PC-9 (cell line): Measurements from ENCODE around the gene CDX2. TPM values are rescaled to one million over a fixed set of nuclear protein-coding genes. Genes with fewer than 3 reads are reported as not detected.

Source experiments
- BruUV-seq: library from RNA; stranded (reverse); fragments of 400-500 nt; replicated peaks from 2 replicates; lab custom pipeline; 2021; lab: Mats Ljungman, UMichigan
- CTCF ChIA-PET: fragments of 300-600 bp; sonication (Branson Sonifier 250); formaldehyde crosslinking; loops from one replicate; lab custom pipeline; 2022; ENCODE audit warnings: antibody characterized with exemption; lab: Charles Lee
- POLR2A ChIA-PET: fragments of 300-600 bp; sonication (Branson Sonifier 250); formaldehyde crosslinking; loops from one replicate; lab custom pipeline; 2022; ENCODE audit warnings: antibody characterized with exemption; ENCODE audit not compliant: unreplicated experiment; lab: Charles Lee
- DNase-seq, 2 experiments: peaks; one replicate each; pipeline versions ENCODE4 v3.0.0 to v3.0.0-alpha.2; 2015 to 2022; ENCODE audit warnings: mixed read lengths in 1 of 2
- H2AFZ ChIP-seq: fragments of 200-600 bp; sonication (generic); 2 replicates; pipeline ENCODE4 v1.8.1; 2017; ENCODE audit warnings: antibody characterized with exemption
- H3F3A ChIP-seq: fragments of 200-600 bp; sonication (generic); 2 replicates; pipeline ENCODE4 v1.8.1; 2017; ENCODE audit warnings: antibody characterized with exemption, mild to moderate bottlenecking, low read depth; ENCODE audit not compliant: insufficient read depth
- H3K27ac ChIP-seq: fragments of 200-600 bp; sonication (generic); 2 replicates; pipeline ENCODE4 v1.6.1; 2016; ENCODE audit warnings: mixed run types
- H3K27me3 ChIP-seq: fragments of 200-600 bp; sonication (generic); 2 replicates; pipeline ENCODE4 v1.6.1; 2016; ENCODE audit warnings: low read depth, mixed run types; ENCODE audit not compliant: insufficient read depth
- H3K36me3 ChIP-seq: fragments of 200-600 bp; sonication (generic); 2 replicates; pipeline ENCODE4 v1.6.1; 2016; ENCODE audit warnings: low read depth, mixed run types
- H3K4me1 ChIP-seq: fragments of 200-600 bp; sonication (generic); replicated peaks from 2 replicates; pipeline ENCODE4 v1.6.1; 2016; ENCODE audit warnings: mixed run types; ENCODE audit not compliant: insufficient read depth
- H3K4me2 ChIP-seq: fragments of 200-600 bp; sonication (generic); 2 replicates; pipeline ENCODE4 v1.6.1; 2017; ENCODE audit warnings: mixed run types
- H3K4me3 ChIP-seq: fragments of 200-600 bp; sonication (generic); 2 replicates; pipeline ENCODE4 v1.6.1; 2016; ENCODE audit warnings: mixed run types
- H3K79me2 ChIP-seq: fragments of 200-600 bp; sonication (generic); 2 replicates; pipeline ENCODE4 v1.6.1; 2017; ENCODE audit warnings: low read depth, mixed run types
- H3K9me2 ChIP-seq: fragments of 200-600 bp; sonication (generic); 2 replicates; pipeline ENCODE4 v1.8.1; 2017; ENCODE audit warnings: mild to moderate bottlenecking; ENCODE audit not compliant: insufficient read depth
- H3K9me3 ChIP-seq: fragments of 200-600 bp; sonication (generic); 2 replicates; pipeline ENCODE4 v1.8.1; 2016; ENCODE audit warnings: low read depth; ENCODE audit not compliant: insufficient read depth
- H4K20me1 ChIP-seq: fragments of 200-600 bp; sonication (generic); 2 replicates; pipeline ENCODE4 v1.8.1; 2017; ENCODE audit not compliant: insufficient read depth
- CTCF ChIP-seq: fragments of 200-600 bp; sonication (generic); conservative IDR thresholded peaks from 2 replicates; pipeline ENCODE4 v1.6.1; 2017; ENCODE audit warnings: mixed run types, antibody characterized with exemption, mild to moderate bottlenecking, moderate library complexity
- EZH2 ChIP-seq: fragments of 200-600 bp; sonication (generic); IDR thresholded peaks from 2 replicates; pipeline ENCODE4 v1.8.0; 2017; ENCODE audit warnings: antibody characterized with exemption, low read depth
- intact Hi-C: fragments of 100-400 bp; cut with micrococcal nuclease; formaldehyde crosslinking; loops from one replicate; pipeline ENCODE4 v1.10.0; 2022; ENCODE audit not compliant: unreplicated experiment
- total RNA-seq: library from RNA; stranded (reverse); gene quantifications from 2 replicates; pipeline ENCODE4 v1.2.3, GENCODE V29; 2021

CDX2 gene
- total RNA-seq, 1 experiment from 2014 or later: not detected

- intact Hi-C loops: no loop called here
- no peaks in the 10 kb centered on the region for H3F3A ChIP-seq
- H3K4me2 ChIP-seq: no peak overlapping the region
- H4K20me1 ChIP-seq: no peaks in the 10 kb centered on the region
- H3K36me3 ChIP-seq: no peaks in the 10 kb centered on the region
- no peak for DNase-seq
- H3K4me1 ChIP-seq: peaks cover 3% of the 10 kb centered on the region
- H3K79me2 ChIP-seq: no peaks in the 10 kb centered on the region
- H3K9me3 ChIP-seq: no peaks in the 10 kb centered on the region
- H3K27ac ChIP-seq: no peak overlapping the region
- CTCF ChIA-PET: interaction anchor here (0.8 kb wide), 1 partner anchor 133 kb away, joined by 4 read pairs; no protein-coding TSS in a partner anchor
- peaks cover 37% of the 10 kb centered on the region for H3K27me3 ChIP-seq
- no peak overlapping the region for H3K4me3 ChIP-seq
- H3K9me2 ChIP-seq: no peaks in the 10 kb centered on the region
- BruUV-seq: no TSS peak
- no peak overlapping the region for H2AFZ ChIP-seq
- TF ChIP-seq EZH2 (no peak), CTCF (no peak)
- POLR2A ChIA-PET: no interaction called here
These were observed 48.3 kb downstream of the CDX2 start for GRCh38 chr13:27920677-27921420.

GRCh38 chr13:27919934-27920676 is 49.0 kb downstream of the CDX2 start, which contains the start of gene PDX1:
TSS of gene PDX1 (plus strand) at chr13:27920000. CDS start at chr13:27920139, 139 bp downstream.
- H2AFZ ChIP-seq: no peak within 1 kb of the TSS
- H3K27ac ChIP-seq: no peak within 1 kb of the TSS
- no peaks in the 10 kb centered on the region for H3K9me3 ChIP-seq
- DNase-seq: no peak
- no peaks in the 10 kb centered on the region for H3K36me3 ChIP-seq
- H3K79me2 ChIP-seq: no peaks in the 10 kb centered on the region
- ChIA-PET CTCF (interaction anchor here (0.8 kb wide), 1 partner anchor 132 kb away, joined by 4 read pairs; no protein-coding TSS in a partner anchor), POLR2A (no interaction called here)
- peaks cover 11% of the 10 kb centered on the region for H3K4me1 ChIP-seq
- H3K27me3 ChIP-seq: peaks cover 32% of the 10 kb centered on the region; the same call in 1 of the 2 replicates
- TF ChIP-seq EZH2 (no peak), CTCF (no peak)
- no peak within 1 kb of the TSS for H3K4me2 ChIP-seq
- H3K9me2 ChIP-seq: no peaks in the 10 kb centered on the region
- H3F3A ChIP-seq: no peaks in the 10 kb centered on the region
- H4K20me1 ChIP-seq: no peaks in the 10 kb centered on the region
- no peak within 1 kb of the TSS for H3K4me3 ChIP-seq
- no TSS peak for BruUV-seq
- intact Hi-C loops: no loop called here

GRCh38 chr13:27919659-27919933 is 49.5 kb downstream of the CDX2 start:
- Histone ChIP-seq H2AFZ (no peak overlapping the region), H3K4me3 (no peak overlapping the region), H3K36me3 (no peaks in the 10 kb centered on the region), H4K20me1 (no peaks in the 10 kb centered on the region), H3K4me2 (no peak overlapping the region), H3K9me2 (no peaks in the 10 kb centered on the region), H3K27me3 (peaks cover 27% of the 10 kb centered on the region; the same call in 1 of the 2 replicates), H3K4me1 (peaks cover 12% of the 10 kb centered on the region), H3K79me2 (no peaks in the 10 kb centered on the region), H3K9me3 (no peaks in the 10 kb centered on the region), H3F3A (no peaks in the 10 kb centered on the region), H3K27ac (no peak overlapping the region)
- ChIA-PET POLR2A (no interaction called here), CTCF (no interaction called here)
- TF ChIP-seq EZH2 (no peak), CTCF (no peak)
- BruUV-seq: no TSS peak
- no peak for DNase-seq
- intact Hi-C loops: no loop called here
